Cardiac muscle cell (in vitro differentiated cells and primary cell): ENCODE measurements around the gene SERPING1. TPM values are rescaled to one million over a fixed set of nuclear protein-coding genes. Genes with fewer than 3 reads are reported as not detected.

Experiments
- DNase-seq, 2 donors: peaks; one replicate each; pipeline versions ENCODE4 v3.0.0 to v3.0.0-alpha.2; 2010 to 2017; ENCODE audit warnings: low read depth in 1 of 2, low spot score in 1 of 2
- H3K27ac ChIP-seq: fragments of 200-600 bp; sonication (generic); 2 replicates; pipeline ENCODE4 v1.5.1; 2016
- H3K27me3 ChIP-seq: fragments of 200-600 bp; sonication (generic); 2 replicates; pipeline ENCODE4 v1.6.0; 2016; ENCODE audit warnings: control low read depth
- H3K36me3 ChIP-seq: fragments of 200-600 bp; sonication (generic); 2 replicates; pipeline ENCODE4 v1.5.1; 2016; ENCODE audit warnings: control low read depth
- H3K4me1 ChIP-seq: fragments of 200-600 bp; sonication (generic); 2 replicates; pipeline ENCODE4 v1.8.1; 2017; ENCODE audit warnings: low read depth, mild to moderate bottlenecking, mixed run types
- H3K4me3 ChIP-seq: fragments of 200-600 bp; sonication (generic); 2 replicates; pipeline ENCODE4 v1.5.1; 2016; ENCODE audit warnings: mild to moderate bottlenecking
- H3K9me3 ChIP-seq: fragments of 200-600 bp; sonication (generic); 2 replicates; pipeline ENCODE4 v1.5.1; 2017; ENCODE audit warnings: low read depth, mild to moderate bottlenecking, control low read depth
- CTCF ChIP-seq: IDR thresholded peaks from 2 replicates; pipeline ENCODE4 v1.5.1; 2012; ENCODE audit warnings: low read depth, mild to moderate bottlenecking, low read length
- polyA plus RNA-seq: library from polyadenylated mRNA; unstranded; fragments of >200 nt; fragmentation: Nextera tagmentation; extraction: Ambion mirVana; gene quantifications from 2 replicates; pipeline ENCODE4 v1.2.1, GENCODE V29; 2016
- total RNA-seq: library from RNA; depleted of rRNA; stranded (reverse); fragments of >200 nt; gene quantifications from 2 replicates; pipeline ENCODE4 v1.2.3, GENCODE V29; 2016

Gene SERPING1
- total and polyA plus RNA-seq, 2 experiments from 2014 or later, result 51.9 to 80.7 TPM

- H3K4me3 ChIP-seq, result peak overlapping the region; percentile 92
- no peaks in the 10 kb centered on the region for H3K9me3 ChIP-seq
- H3K36me3 ChIP-seq, result no peaks in the 10 kb centered on the region
- H3K27me3 ChIP-seq, result no peaks in the 10 kb centered on the region
- no peak for TF ChIP-seq CTCF
- H3K27ac ChIP-seq, result peak overlapping the region; percentile 100
- DNase-seq, result peak; percentile 89 to 96
- peaks cover 25% of the 10 kb centered on the region for H3K4me1 ChIP-seq
These were observed 40.7 kb downstream of the SERPING1 start for GRCh38 chr11:57638005-57638781.

GRCh38 chr11:57638811-57639320 lies 41.4 kb downstream of the SERPING1 start:
- H3K9me3 ChIP-seq, result no peaks in the 10 kb centered on the region
- TF ChIP-seq CTCF, result peak; percentile 2
- peak overlapping the region; percentile 92 for H3K4me3 ChIP-seq
- H3K27ac ChIP-seq, result peak overlapping the region; percentile 100
- DNase-seq, result peak in 1 of 2 donors; percentile 41
- peaks cover 29% of the 10 kb centered on the region for H3K4me1 ChIP-seq
- H3K36me3 ChIP-seq, result no peaks in the 10 kb centered on the region
- no peaks in the 10 kb centered on the region for H3K27me3 ChIP-seq

- Histone ChIP-seq H3K36me3 (no peaks in the 10 kb centered on the region), H3K4me3 (peak overlapping the region; percentile 92), H3K27ac (peak overlapping the region; percentile 100), H3K4me1 (peaks cover 33% of the 10 kb centered on the region), H3K9me3 (no peaks in the 10 kb centered on the region), H3K27me3 (no peaks in the 10 kb centered on the region)
- peak; percentile 85 to 97 for DNase-seq
- TF ChIP-seq CTCF, result no peak
These were observed 42.0 kb downstream of the SERPING1 start for GRCh38 chr11:57639321-57640067.

GRCh38 chr11:57640068-57640800 lies 42.7 kb downstream of the SERPING1 start:
- no peak for TF ChIP-seq CTCF
- DNase-seq, result no peak

More at GRCh38 chr11:57640068-57640800, 42.7 kb downstream of the SERPING1 start:
- Histone ChIP-seq H3K9me3 (no peaks in the 10 kb centered on the region), H3K36me3 (no peaks in the 10 kb centered on the region), H3K4me3 (peak overlapping the region; percentile 92), H3K27ac (peak overlapping the region; percentile 100), H3K27me3 (no peaks in the 10 kb centered on the region), H3K4me1 (peaks cover 37% of the 10 kb centered on the region)
